HG03571 (cell line): Measurements from ENCODE around the gene PLG.
"Not testable (repeated sequence)": the region's sequence is repeated elsewhere in the genome, so short reads cannot be mapped to it uniquely, and the experiment has no call there.

Source experiments
- ATAC-seq: cut with Tn5 transposase; IDR thresholded peaks from one replicate; pipeline ENCODE4 v1.9.1; 2021; ENCODE audit not compliant: unreplicated experiment

The PLG gene

DNA sequence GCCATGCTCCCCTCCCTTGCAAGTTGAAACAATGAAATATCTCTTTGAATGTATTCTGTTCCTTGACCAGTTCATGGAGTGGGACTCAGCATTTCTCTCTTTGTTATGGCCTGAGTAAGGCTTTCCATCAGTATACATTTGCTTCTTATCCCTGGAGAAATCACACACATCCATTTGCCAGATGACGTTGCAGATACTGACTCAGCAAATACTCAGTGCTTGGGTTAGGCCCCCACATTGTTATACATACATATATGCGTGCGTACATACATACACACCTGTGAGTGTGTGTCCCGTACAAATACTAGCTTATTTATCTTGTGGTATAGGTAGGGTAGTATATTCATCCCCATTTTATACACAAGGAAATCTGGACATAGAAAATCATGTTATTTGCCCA is 72.4 kb downstream of the PLG start:
- no peak for ATAC-seq

DNA sequence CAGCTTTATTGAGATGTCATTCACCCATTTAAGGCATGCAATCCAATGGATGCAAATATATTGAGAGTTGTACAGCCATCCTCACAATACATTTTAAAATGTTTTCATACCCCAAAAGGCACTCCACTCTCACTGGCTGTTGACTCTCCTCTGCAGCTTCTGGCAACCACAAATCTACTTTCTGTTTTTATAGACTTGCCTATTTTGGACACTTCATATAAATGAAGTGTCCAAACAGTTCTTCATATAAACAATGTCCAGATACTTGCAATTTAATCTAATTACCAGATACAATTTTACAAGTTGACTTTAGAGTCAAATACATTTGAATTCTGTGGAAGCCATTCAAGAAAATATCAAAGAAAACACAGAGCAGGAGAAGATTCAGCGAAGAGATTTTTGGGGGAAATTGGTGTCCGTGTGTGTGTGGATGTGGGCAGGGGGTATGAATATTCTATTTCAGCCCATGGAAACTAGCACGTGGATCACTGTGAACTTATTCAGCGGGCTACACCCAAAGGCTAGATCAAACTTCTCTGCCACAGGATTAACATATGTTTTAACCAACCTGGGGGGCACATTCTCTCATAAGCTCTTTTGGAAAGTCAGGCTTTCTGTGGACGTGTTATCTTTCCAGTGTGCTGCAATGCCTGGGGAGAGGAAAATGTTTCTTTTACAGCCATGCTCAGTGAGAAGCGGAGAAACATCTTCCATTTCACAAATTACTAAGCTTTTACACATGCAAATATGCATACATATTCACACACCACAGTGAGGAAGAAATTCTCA is 73.9 kb downstream of the PLG start:
- ATAC-seq: no peak

DNA sequence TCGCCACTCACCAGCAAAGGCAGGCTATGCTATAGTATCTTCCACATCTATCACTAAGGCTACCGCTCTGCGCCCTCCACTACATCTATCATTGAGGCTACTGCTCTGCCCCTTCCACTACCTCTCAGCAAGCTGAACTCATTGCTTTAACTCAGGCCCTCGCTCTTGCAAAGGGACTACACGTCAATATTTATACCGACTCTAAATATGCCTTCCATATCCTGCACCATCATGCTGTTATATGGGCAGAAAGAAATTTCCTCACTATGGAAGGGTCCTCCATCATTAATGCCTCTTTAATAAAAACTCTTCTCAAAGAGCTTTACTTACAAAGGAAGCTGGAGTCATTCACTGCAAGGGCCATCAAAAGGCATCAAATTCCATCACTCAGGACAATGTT is 77.1 kb downstream of the PLG start:
- not testable (repeated sequence) for ATAC-seq

DNA sequence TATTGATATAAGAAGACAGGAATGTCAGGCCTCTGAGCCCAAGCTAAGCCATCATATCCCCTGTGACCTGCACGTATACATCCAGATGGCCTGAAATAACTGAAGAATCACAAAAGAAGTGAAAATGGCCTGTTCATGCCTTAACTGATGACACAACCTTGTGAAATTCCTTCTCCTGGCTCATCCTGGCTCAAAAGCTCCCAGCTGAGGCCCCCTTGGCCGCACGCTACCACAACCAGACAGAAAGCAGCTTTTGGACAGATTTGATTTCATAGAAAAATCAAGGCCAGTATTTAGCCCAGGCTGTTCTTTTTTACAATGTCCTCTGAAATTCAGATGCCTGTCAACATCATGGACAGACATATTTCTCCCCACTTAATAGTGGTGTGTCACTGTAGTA is 78.6 kb downstream of the PLG start:
- ATAC-seq: not testable (repeated sequence)

DNA sequence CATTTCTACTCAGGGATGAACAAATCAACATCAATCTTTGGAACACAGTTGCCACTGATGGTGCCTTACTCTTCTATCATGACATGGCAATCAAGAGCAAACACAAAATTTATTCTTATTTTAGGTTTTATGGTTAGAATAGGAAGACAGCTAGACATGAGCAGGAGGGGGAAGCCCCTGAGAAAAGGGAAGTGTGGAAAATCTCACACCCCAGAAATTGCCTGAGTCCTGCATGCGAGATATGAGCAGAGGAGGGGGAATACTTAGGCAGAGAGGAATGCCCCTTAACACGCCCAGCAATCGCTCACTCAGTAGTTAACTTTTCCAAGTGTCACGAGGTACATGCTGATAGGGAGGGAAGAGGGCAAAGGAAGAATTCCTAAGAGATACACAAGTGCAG is 79.3 kb downstream of the PLG start:
- ATAC-seq: no peak

DNA sequence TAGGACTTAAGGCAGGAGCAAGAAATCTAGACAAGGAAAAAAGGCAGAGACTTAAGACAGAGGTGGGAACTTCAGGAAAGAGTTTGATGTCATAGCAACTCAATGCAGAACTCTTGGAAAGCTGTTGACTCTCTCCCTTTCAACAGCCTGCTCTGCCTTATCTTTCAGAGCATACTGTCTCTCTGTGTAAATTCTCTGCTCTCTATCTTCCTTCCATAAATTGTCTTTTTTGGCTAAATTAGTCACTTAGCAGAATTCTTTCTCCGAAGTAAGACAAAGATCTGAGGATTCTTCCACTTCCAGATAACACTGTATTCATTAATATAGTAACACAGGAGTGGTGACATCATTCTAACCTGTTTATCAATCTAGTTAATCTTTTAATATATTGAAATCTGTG is 80.2 kb downstream of the PLG start:
- no peak for ATAC-seq

DNA sequence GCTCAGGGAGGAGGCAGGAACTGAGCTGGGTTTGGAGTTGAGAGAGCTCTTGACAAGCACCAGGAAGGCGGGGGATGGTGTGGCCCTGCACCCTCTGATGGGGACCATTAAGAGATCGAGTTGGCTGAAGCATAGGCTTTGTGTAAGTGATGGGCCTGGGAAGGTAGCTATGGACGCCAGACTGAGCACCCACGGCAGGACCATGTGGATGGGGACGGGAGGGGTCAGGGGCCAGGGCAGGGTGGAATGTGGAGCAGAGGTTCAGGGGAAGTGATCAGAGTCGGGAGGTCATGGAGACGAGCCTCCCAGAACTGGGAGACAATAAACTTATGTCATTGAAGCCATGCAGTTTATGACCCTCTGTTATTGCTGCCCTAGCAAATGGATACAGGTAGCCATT is 81.7 kb downstream of the PLG start:
- ATAC-seq: no peak

DNA sequence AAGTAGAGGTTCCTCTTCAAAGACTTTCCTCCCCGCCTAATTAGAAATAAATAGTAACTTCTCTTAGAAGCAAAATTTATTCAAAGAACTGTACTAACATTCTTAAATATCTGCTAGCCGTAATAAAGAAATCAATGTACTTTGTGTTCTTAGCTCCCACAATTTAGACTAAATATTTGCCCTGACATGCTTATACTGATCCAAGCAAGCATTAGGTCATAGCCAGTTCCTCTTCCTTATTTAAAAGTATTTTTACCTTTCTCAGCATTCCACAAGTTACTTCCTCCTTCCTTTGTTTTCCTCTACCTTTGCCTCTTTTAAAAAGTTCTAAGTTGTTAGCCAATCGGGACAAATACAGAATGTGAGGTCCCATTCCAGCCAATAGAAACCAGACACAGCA is 86.1 kb downstream of the PLG start:
- not testable (repeated sequence) for ATAC-seq

DNA sequence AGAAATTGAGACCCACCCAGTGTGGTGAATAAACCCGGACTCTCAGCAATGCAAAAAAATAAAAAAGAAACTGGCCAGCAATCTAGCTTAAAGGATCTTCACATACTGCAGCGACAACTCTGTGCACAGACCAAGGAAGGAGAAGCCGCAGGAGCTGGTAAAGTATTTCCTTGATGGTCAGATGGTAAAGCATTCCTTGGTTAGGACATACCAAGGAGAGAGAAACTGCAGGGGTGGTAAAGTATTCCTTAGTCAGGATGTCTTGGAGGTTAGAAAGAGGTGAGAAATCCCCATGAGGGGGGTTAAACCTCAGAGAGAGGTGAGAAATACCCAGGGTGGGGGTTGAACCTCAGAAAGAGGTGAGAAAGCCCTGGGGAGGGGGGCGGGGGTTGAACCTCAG is 86.8 kb downstream of the PLG start:
- ATAC-seq: no peak

DNA sequence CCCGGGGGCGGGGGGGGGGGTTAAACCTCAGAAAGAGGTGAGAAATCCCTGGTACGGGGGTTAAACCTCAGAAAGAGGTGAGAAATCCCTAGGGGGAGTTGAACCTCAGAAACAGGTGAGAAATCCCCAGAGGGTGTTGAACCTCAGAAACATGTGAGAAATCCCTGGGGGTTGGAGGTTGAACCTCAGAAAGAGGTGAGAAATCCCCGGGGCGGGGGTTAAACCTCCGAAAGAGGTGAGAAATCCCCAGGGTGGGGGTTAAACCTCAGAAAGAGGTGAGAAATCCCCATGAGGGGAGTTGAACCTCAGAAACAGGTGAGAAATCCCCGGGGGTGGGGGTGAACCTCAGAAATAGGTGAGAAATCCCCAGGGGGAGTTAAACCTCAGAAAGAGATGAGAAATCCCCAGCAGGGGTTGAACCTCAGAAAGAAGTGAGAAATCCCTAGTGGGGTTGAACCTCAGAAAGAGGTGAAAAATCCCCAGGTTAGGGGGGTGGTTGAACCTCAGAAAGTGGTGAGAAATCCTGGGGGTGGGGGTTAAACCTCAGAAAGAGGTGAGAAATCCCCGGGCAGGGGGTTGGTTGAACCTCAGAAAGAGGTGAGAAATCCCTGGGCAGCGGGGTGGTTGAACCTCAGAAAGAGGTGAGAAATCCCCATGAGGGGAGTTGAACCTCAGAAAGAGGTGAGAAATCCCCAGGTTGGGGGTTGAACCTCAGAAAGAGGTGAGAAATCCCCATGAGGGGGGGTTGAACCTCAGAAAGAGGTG is 87.4 kb downstream of the PLG start:
- no peak for ATAC-seq

DNA sequence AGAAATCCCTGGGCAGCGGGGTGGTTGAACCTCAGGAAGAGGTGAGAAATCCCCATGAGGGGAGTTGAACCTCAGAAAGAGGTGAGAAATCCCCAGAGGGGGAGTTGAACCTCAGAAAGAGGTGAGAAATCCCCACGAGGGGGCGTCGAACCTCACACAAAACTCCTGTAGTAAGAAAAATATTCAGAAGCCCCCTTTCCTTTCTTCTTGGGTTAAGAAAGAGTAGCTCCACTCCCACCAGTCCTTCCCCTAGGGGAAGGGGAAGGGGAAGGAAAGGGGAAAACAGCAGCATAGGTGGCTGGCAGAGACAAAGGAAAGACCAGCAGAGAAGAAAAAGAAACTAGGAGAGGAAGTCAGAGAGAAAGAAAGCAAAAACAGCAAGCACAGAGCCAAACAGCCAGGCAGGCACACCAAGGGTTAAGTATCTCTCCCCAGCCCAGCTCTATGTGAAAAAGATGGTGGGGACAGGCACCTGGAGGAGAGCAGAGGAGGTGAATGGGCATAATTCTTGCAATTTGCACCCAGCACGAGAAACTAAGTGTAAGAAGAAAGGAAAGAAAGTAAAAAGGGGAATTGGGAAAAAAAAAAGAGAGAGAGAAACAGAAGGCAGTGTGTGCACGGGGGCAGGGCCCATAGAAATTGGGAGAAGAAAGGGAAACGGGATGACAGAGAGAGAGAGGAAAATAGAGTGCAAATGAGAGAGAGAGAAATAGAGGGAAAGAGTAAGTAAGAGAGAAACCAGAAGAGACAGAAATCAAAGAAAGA is 88.2 kb downstream of the PLG start:
- no peak for ATAC-seq

DNA sequence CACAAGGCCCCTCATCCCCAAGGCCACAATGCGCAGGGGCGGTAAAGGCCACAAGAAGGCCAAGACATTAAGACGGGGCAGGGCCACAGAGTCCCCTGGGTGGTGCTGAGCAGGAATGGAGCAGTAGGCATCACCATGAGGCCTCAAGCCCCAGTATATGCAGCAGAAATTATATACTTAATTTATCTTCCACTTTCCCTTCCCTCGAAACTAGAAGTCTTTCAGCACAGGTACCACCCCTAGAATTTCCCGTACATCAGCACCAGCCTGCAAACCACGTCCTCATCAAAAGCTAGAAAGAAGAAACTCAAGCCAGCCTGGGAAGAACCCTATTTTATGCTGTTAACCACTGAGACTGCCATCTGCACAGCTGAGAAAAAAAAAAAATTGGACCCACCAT is 89.4 kb downstream of the PLG start:
- ATAC-seq: peak; percentile 50

DNA sequence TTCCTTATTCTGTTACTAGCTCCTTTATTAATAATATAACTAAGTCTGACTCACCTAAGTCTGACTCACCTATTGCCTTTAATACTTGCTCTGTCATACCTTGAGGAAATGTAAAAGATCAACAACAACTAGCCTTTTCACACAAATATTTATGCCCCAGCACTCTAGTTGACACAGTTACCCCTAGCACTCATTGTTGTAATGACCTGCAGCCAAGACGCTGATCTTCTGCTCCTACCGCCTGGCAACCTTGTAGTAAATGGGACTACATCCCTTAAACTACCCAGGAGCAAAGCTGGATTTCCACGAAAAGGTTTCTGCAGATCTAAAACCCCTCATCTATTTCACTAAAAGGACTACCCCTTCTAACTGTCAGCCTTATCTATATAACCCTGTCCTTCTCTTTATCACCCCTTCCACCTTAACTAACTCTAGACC is 90.0 kb downstream of the PLG start:
- ATAC-seq: peak; percentile 40

DNA sequence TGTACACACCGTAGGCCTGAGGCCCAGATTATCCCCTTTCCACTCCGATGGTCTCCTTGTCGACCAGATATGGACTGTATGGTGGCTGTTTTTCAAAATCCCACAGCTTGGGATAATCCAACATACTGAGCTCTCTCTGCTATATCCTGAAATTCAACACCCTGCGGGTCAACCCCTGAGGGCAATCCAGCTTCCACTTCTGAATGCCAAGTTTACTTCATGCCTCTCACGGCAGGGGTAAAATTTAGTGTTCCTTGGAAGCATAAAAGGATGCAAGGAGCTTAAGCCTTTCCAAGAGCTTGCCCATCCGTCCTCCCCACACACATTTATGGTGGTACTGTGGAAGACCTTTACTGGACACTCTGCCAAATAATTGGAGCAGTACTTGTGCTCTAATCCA is 90.7 kb downstream of the PLG start:
- ATAC-seq: no peak

DNA sequence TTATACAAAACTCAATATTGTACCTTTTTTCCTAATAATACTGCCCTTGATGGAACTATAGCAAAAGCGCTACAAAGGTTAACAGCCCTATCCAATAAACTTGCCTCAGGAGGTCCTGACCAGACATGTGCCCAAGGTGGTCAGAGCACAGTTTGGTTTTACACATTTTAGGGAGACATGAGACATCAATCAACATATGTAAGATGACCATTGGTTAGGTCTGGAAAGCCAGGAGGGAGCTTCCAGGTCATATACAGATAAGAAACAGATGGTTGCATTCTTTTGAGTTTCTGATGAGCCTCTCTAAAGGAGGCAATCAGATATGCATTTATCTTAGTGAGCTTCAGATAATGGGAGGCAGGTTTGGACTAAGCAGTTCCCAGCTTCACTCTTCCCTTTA is 91.6 kb downstream of the PLG start:
- no peak for ATAC-seq

DNA sequence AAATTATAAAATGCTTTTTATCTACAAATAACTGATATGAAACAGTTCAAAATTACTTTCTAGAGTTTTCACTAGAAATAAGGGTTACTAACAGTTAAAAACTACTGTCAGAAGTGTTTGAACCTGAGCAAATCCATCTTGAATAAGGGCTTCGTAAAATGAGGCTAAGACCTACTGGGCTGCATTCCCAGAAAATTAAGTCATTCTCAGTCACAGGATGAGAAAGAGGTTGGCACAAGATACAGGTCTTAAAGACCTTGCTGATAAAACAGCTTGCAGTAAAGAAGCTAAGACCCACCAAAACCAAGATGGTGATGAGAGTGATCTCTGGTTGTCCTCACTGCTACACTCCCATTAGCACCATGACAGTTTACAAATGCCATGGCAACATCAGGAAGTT is 93.7 kb downstream of the PLG start:
- no peak for ATAC-seq

DNA sequence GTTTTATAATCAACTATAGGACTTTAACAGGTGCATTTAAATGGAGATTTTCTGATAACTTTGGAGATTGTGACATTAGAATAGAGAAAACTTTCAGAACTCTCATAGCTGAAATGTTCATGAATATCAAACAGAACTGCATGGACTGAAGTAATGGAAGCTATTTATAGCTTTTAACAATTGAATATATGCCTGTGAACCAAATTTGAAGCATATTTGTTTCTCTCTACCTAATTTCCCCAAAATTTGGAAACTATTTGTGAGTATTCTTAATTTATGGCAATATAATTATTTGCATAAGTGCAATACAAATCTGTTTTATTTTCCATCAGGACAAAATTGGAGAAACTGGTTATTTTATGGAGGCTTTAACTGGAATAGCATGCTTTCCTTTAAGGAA is 96.6 kb downstream of the PLG start:
- ATAC-seq: no peak

DNA sequence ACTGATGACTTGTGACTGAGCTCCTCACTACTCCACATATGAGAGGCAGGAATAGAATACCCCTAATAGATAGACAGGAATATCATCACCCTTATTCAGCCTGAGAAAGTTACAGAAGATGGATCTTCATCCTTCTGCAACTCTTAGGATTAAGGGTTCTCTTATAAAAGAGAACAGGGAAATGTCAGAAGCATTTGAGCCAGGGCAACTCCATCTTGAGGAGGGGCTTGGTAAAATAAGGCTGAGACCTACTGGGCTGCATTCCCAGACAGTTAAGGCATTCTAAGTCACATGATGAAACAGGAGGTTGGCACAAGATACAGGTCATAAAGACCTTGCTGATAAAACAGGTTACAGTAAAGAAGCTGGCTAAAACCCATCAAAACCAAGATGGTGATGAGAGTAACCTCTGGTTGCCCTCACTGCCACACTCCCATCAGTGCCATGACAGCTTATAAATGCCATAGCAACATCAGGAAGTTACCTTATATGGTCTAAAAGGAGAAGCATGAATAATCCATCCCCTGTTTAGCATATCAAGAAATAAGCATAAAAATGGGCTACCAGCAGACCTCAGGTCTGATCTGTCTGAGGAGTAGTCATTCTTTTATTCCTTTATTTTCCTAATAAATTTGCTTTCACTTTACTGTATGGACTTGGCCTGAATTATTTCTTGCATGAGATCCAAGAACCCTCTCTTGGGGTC is 97.9 kb downstream of the PLG start:
- ATAC-seq: no peak

DNA sequence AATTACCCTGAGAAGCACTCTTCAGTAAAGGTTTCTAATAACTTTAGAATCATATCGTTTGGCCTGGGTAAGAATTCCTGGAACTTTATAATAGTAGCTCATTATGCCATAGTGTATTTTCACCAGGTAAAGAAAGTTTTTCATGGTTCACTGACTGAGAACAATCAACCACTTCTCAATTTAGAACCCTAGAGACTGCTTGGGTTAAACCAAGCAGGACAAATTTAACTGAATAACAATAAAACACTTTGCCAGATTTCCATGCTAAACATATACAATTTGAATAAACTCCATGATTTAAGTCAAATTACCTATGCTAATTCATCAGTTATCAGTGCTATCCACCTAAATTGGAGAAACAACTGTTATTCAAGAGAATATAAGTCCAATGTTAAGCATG is 99.4 kb downstream of the PLG start:
- no peak for ATAC-seq

DNA sequence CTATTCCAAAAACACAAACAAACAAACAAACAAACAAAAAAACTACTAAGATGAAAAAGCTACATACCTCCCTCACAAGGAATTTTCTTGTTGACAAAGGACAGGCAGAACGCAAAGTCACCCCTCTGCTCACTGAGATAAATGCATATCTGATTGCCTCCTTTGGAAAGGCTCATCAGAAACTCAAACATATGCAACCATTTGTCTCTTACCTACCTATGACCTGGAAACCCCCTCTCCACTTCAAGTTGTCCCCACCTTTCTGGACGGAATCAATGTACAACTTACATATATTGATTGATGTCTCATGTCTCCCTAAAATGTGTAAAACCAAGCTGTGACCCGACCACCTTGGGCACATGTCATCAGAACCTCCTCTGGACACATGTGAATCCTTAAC is 100.0 kb downstream of the PLG start:
- not testable (repeated sequence) for ATAC-seq
